Activated T-cell treated with anti-CD3 and anti-CD28 coated beads for 4 hours (primary cell): Measurements from ENCODE around the gene TRAPPC6A.

Experiments used
- DNase-seq: peaks from one replicate; pipeline ENCODE4 v3.0.0-alpha.2; 2020

TRAPPC6A gene

GRCh38 chr19:45184115-45184514 is 6.1 kb upstream of the TRAPPC6A start:
- no peak for DNase-seq

DNA sequence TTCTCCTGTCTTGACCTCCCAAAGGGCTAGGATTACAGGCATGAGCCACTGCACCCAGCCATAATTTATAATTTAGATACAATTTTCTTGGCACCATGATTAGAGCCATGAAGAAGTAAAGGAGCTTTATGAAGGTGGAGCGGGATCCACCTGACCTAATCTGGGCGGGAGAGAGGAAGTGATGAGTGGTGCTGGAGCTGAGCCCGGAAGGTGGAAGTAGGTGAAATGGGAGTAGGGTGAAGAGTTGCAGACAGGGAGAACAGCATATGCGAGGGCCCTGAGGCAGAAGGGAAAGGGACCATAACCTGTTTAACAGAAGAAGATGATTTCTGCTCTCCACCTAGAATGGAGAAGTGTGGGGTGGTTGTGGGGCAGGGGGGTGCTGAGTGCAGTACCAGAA is 4.7 kb upstream of the TRAPPC6A start:
- no peak for DNase-seq

GRCh38 chr19:45180936-45181335 is 2.9 kb upstream of the TRAPPC6A start:
- DNase-seq = no peak

- DNase-seq = no peak
These were observed 1.9 kb upstream of the TRAPPC6A start for GRCh38 chr19:45179892-45180370.

GRCh38 chr19:45179072-45179891 is 1.2 kb upstream of the TRAPPC6A start:
- no peak for DNase-seq

DNA sequence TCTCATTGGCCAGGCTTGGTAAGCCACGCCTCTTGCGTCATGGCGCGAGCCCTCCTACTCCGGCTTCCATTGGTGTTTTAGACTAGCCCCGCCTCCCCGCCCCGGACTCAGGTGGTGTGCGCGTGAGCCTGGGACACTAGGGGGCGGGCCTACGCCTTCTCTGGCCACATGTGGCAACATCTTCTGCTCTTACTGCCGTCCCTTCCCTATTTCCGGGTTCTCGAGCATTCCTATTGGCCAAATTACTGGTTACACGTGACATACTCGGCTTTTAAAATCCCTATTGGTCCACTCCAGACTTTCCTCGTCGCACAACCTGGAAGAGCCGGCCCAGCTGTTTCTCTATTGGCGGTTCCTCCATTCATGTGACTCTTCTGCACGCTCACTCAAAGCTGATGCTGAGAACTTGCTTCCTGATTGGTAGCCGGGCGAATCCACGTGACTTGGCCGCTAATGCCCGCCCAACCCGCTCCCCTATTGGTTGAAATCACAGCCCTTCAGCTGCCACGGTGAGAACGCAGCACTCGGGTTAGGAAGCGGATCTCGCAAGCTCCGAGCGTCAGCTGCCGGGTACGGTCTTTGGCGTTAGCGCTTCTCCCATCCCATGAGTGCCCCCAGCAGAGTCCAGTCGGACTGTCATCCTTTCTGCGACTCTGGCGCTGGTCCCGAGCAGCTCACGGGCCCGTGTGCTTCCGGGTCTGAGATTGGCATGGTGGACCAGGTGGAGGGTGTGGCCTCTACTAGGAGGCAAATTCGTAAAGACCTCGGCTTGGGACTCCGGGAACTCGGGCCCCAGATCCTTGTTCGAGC is 430 bp upstream of the TRAPPC6A start, which contains the start of gene BLOC1S3:
Gene BLOC1S3 (plus strand): TSS at position 523 of the 810 bp plus-strand sequence. CDS start 513 bp downstream, outside the sequence.
- DNase-seq = peak; percentile 99

DNA sequence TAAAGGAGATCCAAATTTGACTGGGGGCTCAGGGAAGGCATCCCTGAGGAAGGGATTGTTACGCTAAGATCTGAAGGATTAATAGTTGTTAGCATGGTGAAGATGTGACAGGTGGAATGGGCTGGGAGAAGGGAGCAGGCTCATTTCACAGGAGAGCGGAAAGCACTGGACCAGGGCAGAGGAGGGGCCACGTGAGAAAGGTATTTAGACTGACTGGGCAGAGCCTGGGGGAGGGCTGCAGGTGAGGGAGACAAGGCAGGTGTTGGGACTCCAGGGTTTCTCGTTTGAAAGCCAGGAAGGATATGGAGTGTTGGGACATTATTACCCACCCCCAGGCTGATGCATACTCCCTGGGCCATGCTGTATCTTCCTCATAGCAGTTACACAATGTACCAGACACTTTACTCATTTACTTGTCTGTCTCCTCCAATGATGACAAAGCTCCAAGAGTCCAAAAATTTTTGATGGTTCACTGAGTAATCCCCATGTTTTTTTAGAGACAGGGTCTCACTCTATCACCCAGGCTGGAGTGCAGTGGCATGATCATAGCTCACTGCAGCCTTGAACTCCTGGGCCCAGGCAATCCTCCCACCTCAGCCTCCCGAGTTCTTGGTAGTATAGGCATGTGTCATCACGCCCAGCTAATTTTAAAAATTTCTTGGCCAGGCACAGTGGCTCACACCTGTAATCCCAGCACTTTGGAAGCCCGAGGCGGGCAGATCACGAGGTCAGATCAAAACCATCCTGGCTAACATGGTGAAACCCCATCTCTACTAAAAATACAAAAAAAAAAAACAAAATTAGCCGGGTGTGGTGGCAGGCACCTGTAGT is 2.3 kb downstream of the TRAPPC6A start:
- no peak for DNase-seq

DNA sequence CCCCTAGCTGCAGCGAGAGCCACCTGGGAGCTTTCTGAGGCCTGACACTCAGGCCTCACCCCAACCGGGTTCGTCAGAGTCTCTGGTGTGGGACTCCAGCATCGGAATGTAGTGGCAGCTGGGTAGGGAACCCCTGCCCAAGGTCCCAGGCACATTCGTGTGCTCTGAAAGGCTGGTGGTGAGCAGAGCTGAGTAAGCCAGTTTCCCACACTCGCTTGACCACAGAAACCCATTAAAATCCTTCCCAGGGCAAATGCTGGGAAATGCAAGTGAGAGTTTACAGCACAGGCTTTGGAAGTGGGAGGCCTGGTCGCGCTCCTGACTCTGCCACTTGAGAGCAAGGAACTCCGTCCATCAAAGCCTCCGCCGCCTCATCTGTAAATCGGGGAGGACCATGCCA is 4.2 kb downstream of the TRAPPC6A start:
- no peak for DNase-seq

DNA sequence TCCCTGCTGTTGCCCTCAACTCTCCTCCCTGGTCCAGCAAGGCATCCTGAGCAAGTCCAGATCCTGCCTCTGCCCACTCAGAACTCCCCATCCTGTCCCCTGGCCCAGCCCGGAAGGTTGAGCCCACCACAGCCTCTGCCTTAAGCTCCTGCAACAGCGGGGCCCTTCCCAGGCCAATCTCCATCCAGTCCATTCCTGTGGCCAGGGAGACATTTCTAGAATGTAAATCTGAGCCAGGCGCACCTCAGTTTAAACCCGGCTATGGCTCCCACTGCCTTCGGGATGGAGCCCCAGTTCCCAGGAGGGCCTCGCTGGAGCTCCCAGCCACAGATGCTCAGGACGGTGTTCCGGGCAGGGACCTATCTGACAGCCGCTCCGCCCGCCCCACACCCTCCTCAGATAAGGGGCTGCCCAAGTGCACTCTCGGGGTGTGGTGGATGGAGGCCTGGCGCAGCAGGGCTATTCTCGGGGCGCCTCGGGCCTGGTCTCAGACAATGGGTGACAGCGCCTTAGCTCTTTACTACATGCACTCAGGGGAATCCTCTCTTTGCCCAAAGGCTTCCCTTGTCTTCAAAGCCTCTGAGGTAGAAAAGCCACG is 5.3 kb downstream of the TRAPPC6A start:
- no peak for DNase-seq

- no peak for DNase-seq
These were observed 5.9 kb downstream of the TRAPPC6A start for GRCh38 chr19:45172173-45172572.

GRCh38 chr19:45171211-45171623 is 6.8 kb downstream of the TRAPPC6A start:
- DNase-seq = no peak

DNA sequence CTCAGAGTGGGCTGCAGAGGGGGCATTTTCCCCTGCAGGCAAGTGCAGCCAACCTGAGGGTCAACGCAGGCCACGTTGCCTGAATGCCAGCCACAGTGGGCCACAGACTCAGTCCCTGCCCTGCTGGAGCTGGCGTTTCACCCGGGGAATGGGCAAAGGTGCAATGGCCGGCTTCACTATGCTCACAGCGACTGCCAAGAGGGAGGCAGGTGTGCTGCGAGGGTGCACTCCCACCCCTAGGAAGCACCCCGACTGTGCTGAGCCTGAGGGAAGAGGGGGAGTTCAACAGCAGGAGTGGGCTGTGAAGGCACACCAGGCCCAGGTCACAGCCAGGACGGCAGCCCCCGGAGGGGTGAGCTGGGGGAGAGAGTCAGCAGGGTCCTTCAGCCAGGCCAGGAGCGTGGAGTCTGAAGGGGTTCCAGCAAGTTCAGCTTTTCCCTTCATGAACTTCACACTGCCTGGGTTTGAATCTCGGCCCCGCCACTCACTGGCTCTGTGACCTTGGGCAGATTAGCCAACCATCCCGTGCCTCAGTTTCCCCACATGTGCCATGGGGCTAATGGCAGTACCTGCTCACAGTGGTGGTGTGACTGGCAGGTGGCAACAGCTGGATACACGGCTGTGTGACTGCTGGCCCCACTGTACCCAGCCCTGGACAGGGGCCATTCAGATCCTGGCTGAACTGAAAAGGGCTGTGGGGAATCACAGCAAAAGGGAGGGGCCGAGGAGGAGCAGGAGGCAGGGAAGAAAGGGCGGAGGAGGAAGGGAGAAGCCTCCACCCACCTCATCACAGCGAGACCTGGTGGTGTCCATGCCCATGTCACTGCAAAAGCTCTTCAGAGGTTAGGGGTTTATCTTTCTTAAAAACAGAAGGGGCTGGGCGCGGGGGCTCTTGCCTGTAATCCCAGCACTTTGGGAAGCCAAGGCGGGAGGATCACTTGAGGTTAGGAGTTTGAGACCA is 7.6 kb downstream of the TRAPPC6A start:
- DNase-seq = no peak

DNA sequence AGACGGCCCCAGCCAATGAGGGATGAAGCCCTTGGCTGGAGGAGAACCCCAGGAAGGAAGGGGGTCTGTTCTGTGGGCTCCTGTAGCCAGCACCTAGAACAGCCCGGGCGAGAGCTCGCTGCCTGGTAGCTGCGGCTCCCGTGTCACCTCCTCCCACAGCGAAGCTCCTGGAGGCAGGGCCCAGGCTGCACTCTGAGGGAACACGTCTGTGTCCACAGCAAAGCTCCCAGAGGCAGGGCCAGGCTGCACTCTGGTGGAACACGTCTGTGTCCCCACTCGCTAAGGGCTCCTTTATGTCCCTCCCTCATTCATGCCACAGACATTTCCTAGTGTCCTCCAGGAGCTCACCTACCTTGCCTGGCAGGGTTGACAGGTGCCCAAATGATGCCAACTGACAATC is 8.4 kb downstream of the TRAPPC6A start:
- DNase-seq = no peak

DNA sequence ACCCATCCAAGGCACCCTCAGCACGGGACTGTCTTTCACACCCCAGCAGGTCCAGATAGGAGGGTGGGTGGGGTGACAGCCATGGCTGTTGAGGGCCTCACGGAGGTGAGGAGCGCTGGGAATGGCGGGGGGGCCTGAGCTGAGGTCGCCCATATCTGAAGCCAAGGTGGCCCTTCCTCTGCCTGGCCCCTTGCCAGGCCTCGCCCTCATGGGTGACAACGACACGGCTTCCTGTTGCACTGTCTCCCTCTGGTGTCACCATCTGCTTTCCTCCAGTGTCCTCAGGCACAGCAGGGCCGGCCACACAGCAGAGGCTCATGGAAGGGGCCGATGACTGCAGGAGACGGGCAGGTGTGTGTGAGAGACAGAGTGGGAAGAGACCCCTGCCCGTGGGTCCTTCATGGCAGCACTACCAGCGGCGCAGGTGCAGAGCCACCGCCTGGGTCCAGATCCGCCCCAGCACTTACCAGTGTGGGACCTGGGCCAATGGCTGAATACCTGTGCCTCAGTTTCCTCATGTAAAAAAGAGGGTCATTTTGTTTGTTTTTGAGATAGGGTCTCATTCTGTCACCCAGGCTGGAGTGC is 9.2 kb downstream of the TRAPPC6A start:
- no peak for DNase-seq

DNA sequence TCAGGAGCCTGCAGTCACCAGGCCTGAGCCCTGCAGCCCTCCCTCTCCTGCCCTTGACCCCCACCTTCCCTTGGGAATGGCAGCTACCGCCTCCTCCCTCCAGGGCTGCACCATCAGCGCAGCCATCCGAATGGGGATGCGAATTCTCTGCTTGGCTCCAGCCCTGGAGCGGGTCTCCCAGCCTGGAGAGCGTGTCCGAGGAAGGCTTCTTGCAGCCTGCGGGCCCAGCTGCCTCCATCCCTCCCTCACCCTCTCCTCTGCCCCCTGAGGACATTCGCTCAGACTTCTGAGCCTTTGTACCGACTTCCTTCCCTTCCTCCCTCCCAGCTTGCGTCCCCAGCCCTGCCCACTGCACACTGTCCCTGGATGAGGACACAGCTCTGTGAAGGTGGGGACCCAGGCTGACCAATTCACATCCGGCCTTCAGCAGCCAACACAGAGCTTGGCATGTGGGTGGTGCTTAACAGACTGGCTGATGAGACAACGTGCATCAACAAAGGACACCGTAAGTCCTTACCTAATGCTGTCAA is 11.2 kb downstream of the TRAPPC6A start:
- DNase-seq = no peak

DNA sequence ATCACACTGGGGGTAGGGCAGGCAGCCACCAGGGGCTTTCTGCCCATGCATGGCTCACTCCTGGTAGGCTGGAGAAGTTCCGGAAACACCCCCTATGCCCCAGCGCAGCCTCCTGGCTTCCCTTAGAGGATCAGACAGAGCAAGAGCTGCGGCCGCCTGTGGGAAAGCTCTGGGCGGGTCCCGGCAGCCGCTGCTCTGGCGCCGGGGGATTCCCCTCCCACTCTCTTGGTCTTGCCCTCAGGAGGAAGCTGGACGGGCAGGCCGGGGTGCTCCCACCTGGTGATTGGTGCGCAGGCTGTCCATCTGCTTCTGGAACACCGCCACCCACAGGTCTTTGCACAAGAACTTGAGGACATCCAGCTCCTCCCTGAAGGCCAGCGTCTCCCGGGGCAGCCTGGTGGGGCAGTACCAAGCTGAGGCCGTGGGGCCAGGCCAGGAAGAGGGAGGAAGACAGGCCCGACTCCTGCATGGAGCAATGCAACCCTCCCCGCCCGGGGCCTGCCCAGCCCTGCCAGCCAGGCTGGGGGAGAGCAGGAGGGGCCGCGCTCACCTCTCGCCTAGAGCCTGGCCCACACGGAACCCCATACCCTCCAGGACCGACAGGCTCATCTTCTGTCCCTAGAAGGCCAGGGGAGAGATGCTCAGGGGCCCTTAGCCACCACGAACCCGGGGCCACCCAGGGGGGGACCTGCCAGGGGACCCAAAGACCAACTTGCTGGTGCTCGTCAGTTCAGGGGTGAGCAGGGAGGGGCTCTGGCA is 13.3 kb downstream of the TRAPPC6A start:
- no peak for DNase-seq

- no peak for DNase-seq
These were observed 14.1 kb downstream of the TRAPPC6A start for GRCh38 chr19:45163751-45164460.

DNA sequence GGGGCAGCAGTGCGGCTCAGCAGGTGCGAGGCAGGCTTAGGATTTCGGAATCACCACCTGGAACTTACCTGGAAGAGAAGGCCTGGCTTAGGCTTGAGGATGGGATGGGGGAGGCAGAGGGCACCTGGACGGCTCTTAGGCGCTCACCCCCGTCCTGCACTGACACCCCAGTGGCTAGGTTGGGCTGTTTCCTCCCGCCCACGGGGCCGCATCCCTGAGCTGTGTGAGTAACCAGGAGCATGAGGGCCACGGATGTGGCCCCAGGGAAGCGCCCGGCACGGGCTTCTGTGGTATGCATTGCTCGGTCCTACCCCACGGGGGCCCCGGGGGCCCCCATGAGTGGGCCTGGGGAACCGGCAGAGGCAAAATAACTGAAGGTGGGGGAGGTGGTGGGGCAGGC is 14.9 kb downstream of the TRAPPC6A start:
- no peak for DNase-seq

GRCh38 chr19:45162608-45163143 is 15.4 kb downstream of the TRAPPC6A start:
- DNase-seq = no peak
